Cardiac muscle cell (in vitro differentiated cells and primary cell): ENCODE measurements around the gene XPO6. TPM values are rescaled to one million over a fixed set of nuclear protein-coding genes. Genes with fewer than 3 reads are reported as not detected.

Experiments used
- DNase-seq, 2 donors: peaks; one replicate each; pipeline versions ENCODE4 v3.0.0 to v3.0.0-alpha.2; 2010 to 2017; ENCODE audit warnings: low read depth in 1 of 2, low spot score in 1 of 2
- H3K27ac ChIP-seq: fragments of 200-600 bp; sonication (generic); 2 replicates; pipeline ENCODE4 v1.5.1; 2016
- H3K27me3 ChIP-seq: fragments of 200-600 bp; sonication (generic); 2 replicates; pipeline ENCODE4 v1.6.0; 2016; ENCODE audit warnings: control low read depth
- H3K36me3 ChIP-seq: fragments of 200-600 bp; sonication (generic); 2 replicates; pipeline ENCODE4 v1.5.1; 2016; ENCODE audit warnings: control low read depth
- H3K4me1 ChIP-seq: fragments of 200-600 bp; sonication (generic); 2 replicates; pipeline ENCODE4 v1.8.1; 2017; ENCODE audit warnings: low read depth, mild to moderate bottlenecking, mixed run types
- H3K4me3 ChIP-seq: fragments of 200-600 bp; sonication (generic); 2 replicates; pipeline ENCODE4 v1.5.1; 2016; ENCODE audit warnings: mild to moderate bottlenecking
- H3K9me3 ChIP-seq: fragments of 200-600 bp; sonication (generic); 2 replicates; pipeline ENCODE4 v1.5.1; 2017; ENCODE audit warnings: low read depth, mild to moderate bottlenecking, control low read depth
- polyA plus RNA-seq: library from polyadenylated mRNA; unstranded; fragments of >200 nt; fragmentation: Nextera tagmentation; extraction: Ambion mirVana; gene quantifications from 2 replicates; pipeline ENCODE4 v1.2.1, GENCODE V29; 2016
- total RNA-seq: library from RNA; depleted of rRNA; stranded (reverse); fragments of >200 nt; gene quantifications from 2 replicates; pipeline ENCODE4 v1.2.3, GENCODE V29; 2016
- TF ChIP-seq, protein P1 (sequence below): IDR thresholded peaks from 2 replicates; pipeline ENCODE4 v1.5.1; 2012; ENCODE audit warnings: low read depth, mild to moderate bottlenecking, low read length

XPO6 gene
- total and polyA plus RNA-seq, 2 experiments from 2014 or later = 34.8 to 79.8 TPM

DNA sequence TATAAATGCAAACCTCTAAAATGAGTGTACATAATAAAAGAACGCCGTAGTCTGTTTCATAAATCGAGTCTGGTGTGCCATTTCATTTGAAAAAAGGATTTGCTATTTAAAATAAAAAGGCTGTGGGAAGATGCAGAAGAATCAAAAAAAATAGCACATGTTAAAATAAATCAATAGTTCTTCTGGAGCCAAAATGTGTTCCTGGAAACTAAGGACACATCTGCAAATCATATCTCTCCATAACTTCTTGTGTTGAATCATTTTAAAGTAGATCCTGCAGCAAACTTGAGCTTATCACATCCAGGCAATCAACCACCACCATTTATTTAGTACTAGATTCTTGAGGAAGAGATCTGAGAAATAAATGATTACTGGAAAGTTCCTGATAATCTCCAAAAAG lies 29.0 kb downstream of the XPO6 start:
- TF ChIP-seq, protein P1, sequence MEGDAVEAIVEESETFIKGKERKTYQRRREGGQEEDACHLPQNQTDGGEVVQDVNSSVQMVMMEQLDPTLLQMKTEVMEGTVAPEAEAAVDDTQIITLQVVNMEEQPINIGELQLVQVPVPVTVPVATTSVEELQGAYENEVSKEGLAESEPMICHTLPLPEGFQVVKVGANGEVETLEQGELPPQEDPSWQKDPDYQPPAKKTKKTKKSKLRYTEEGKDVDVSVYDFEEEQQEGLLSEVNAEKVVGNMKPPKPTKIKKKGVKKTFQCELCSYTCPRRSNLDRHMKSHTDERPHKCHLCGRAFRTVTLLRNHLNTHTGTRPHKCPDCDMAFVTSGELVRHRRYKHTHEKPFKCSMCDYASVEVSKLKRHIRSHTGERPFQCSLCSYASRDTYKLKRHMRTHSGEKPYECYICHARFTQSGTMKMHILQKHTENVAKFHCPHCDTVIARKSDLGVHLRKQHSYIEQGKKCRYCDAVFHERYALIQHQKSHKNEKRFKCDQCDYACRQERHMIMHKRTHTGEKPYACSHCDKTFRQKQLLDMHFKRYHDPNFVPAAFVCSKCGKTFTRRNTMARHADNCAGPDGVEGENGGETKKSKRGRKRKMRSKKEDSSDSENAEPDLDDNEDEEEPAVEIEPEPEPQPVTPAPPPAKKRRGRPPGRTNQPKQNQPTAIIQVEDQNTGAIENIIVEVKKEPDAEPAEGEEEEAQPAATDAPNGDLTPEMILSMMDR = no peak
- Histone ChIP-seq H3K9me3 (no peaks in the 10 kb centered on the region), H3K4me1 (peaks cover 3% of the 10 kb centered on the region), H3K4me3 (no peak overlapping the region), H3K27me3 (no peaks in the 10 kb centered on the region), H3K36me3 (no peaks in the 10 kb centered on the region), H3K27ac (no peak overlapping the region)
- DNase-seq = no peak

DNA sequence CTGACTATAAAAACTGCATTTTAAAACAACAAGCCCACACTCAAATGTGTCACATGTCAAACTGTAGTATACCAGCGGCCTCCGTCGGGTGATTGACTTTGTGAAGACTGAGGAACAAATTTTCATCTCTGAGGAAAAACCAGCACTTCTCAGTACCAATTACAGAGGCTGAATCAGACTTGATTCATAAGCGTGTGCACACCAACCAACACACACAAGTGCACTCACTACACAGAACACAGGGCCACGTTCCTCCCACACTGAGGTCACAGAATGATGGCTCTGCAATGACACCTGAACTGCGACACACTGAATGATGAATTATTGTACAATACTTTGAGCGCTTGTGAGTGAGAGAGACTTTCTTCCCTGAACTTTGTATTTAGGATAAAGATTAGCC lies 29.6 kb downstream of the XPO6 start:
- TF ChIP-seq, protein P1 = no peak
- no peaks in the 10 kb centered on the region for H3K9me3 ChIP-seq
- no peaks in the 10 kb centered on the region for H3K27me3 ChIP-seq
- no peak for DNase-seq
- peaks cover 3% of the 10 kb centered on the region for H3K4me1 ChIP-seq
- no peak overlapping the region for H3K4me3 ChIP-seq
- H3K36me3 ChIP-seq = no peaks in the 10 kb centered on the region
- peak overlapping the region; percentile 53 for H3K27ac ChIP-seq

DNA sequence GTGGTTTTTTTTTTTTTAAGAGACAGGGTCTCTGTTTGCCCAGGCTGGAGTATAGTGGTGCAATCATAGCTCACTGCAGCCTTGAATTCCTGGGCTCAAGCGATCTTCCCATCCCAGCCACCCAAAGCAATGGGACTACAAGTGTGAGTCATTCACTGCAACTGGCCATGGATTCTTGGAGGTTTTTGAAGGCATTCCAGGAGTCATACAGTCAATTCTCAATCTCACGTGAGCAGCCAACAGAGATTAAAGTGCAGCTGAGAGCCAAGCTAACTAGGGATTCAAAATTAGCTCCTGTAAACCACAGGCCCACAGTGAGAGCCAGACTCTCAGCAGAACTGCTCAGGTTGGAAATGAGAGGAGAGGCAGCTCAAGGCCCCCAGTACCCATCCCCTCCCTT lies 30.2 kb downstream of the XPO6 start:
- TF ChIP-seq, protein P1 = no peak
- peak overlapping the region; percentile 53 for H3K27ac ChIP-seq
- DNase-seq = peak in 1 of 2 donors; percentile 95

DNA sequence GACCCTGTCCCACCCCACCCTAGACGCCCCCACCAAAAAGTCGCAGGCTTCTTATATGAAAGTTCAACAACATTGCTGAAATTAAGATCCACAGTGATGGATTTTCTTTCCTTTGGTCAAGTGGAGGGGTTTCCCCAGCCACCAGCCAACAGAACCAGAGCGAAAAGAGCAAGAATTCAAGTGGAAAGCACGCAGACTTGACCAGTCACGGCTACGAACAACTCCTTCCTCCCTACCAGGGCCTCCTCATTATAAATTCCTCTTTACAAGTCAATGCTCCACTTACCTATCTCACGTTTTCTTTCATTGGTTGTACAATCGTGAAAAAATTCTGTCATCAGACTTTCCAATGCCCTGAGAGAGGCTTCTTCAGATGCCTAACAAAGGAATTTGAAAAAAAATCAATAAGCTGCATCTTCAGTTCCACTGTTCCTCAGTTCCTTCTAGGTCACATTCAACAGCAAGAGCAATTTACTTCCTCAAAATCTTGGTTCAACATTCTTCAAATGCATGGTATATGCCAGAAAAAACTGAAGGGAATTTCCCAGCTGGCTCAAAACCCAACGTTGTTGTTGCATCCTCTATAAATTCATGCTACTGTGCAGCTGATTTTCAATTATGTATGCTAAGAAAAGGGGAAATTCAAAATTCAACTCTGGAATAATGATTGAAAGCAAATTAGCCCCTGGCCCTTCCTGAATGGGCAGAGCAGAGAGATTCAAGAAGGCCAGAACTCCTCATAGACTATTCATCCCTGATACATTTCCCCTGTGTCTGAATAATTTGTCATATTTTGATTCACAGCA lies 30.9 kb downstream of the XPO6 start:
- TF ChIP-seq, protein P1 = no peak

More for the DNA sequence above, 30.2 kb downstream of the XPO6 start:
- Histone ChIP-seq H3K27me3 (no peaks in the 10 kb centered on the region), H3K9me3 (no peaks in the 10 kb centered on the region), H3K4me1 (peaks cover 3% of the 10 kb centered on the region), H3K36me3 (no peaks in the 10 kb centered on the region), H3K4me3 (no peak overlapping the region)

DNA sequence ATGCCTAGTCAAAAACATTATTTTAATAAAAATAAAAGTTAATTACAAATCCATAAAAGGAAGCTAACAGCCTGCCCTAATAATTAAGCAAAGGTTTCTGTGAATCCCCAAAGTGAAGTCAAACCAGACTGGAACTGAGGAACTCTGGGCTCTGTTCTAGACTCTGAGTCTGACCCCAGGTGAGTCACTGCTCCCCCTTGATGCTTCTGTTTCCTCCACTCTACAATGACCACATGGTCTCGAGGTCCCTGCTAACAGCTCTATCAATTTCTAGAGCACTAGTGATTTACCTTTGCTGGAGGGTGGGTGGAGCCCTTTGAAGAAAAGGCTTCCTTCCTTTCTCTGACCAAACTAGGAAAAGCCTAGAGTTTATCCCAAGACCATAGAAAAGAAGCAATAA lies 32.4 kb downstream of the XPO6 start:
- H3K27ac ChIP-seq = no peak overlapping the region

More for the DNA sequence above, 30.9 kb downstream of the XPO6 start:
- peak in 1 of 2 donors; percentile 58 for DNase-seq
- Histone ChIP-seq H3K4me1 (peaks cover 3% of the 10 kb centered on the region), H3K27ac (no peak overlapping the region), H3K27me3 (no peaks in the 10 kb centered on the region), H3K4me3 (no peak overlapping the region), H3K9me3 (no peaks in the 10 kb centered on the region), H3K36me3 (peaks cover 4% of the 10 kb centered on the region)

More for the DNA sequence above, 32.4 kb downstream of the XPO6 start:
- peaks cover 3% of the 10 kb centered on the region for H3K4me1 ChIP-seq
- DNase-seq = no peak
- H3K4me3 ChIP-seq = no peak overlapping the region
- no peaks in the 10 kb centered on the region for H3K27me3 ChIP-seq
- H3K36me3 ChIP-seq = peaks cover 12% of the 10 kb centered on the region
- TF ChIP-seq, protein P1 = no peak
- no peaks in the 10 kb centered on the region for H3K9me3 ChIP-seq
